H9 (cell line): ENCODE measurements around the gene LIN7A. TPM values are rescaled to one million over a fixed set of nuclear protein-coding genes. Genes with fewer than 3 reads are reported as not detected.

Experiments used
- DNase-seq: peaks from one replicate; pipeline ENCODE4 v3.0.0-alpha.2; 2017
- H2AFZ ChIP-seq: one replicate; pipeline ENCODE4 v1.6.1; 2013; ENCODE audit warnings: mild to moderate bottlenecking, low read length, control low read depth, moderate library complexity
- H2AK5ac ChIP-seq: 2 replicates; pipeline ENCODE4 v1.6.1; 2013; ENCODE audit warnings: low read length, control low read depth, mixed read lengths; ENCODE audit not compliant: insufficient read length
- H2BK120ac ChIP-seq: one replicate; pipeline ENCODE4 v1.6.1; 2013; ENCODE audit warnings: low read depth, mild to moderate bottlenecking, low read length, control low read depth, inconsistent platforms; ENCODE audit not compliant: poor library complexity, severe bottlenecking
- H2BK12ac ChIP-seq: 2 replicates; pipeline ENCODE4 v1.6.1; 2013; ENCODE audit warnings: low read length, control low read depth, mixed read lengths, low read depth; ENCODE audit not compliant: insufficient read length
- H2BK15ac ChIP-seq: 2 replicates; pipeline ENCODE4 v1.6.1; 2013; ENCODE audit warnings: low read depth, low read length, control low read depth
- H2BK20ac ChIP-seq: one replicate; pipeline ENCODE4 v1.6.1; 2013; ENCODE audit warnings: low read depth, mild to moderate bottlenecking, low read length, control low read depth, inconsistent platforms; ENCODE audit not compliant: poor library complexity, severe bottlenecking
- H2BK5ac ChIP-seq: 2 replicates; pipeline ENCODE4 v1.6.1; 2013; ENCODE audit warnings: low read length, control low read depth, mixed read lengths; ENCODE audit not compliant: insufficient read length
- H3K14ac ChIP-seq: 2 replicates; pipeline ENCODE4 v1.6.1; 2013; ENCODE audit warnings: low read length, control low read depth; ENCODE audit not compliant: insufficient read depth
- H3K18ac ChIP-seq: 2 replicates; pipeline ENCODE4 v1.6.1; 2013; ENCODE audit warnings: low read depth, mild to moderate bottlenecking, mixed read lengths, low read length, control low read depth; ENCODE audit not compliant: insufficient read length
- H3K23ac ChIP-seq: 2 replicates; pipeline ENCODE4 v1.6.1; 2013; ENCODE audit warnings: low read length, control low read depth, mixed read lengths, low read depth; ENCODE audit not compliant: insufficient read length
- H3K23me2 ChIP-seq: 2 replicates; pipeline ENCODE4 v1.6.1; 2013; ENCODE audit warnings: low read depth, mild to moderate bottlenecking, mixed read lengths, low read length, control low read depth; ENCODE audit not compliant: insufficient read length, poor library complexity, severe bottlenecking
- H3K27ac ChIP-seq: 2 replicates; pipeline ENCODE4 v1.5.1; 2013; ENCODE audit warnings: low read length, control low read depth, mixed read lengths, low read depth; ENCODE audit not compliant: insufficient read length
- H3K27me3 ChIP-seq: 2 replicates; pipeline ENCODE4 v1.6.1; 2013; ENCODE audit warnings: low read length, control low read depth, inconsistent platforms; ENCODE audit not compliant: insufficient read depth
- H3K4ac ChIP-seq: 2 replicates; pipeline ENCODE4 v1.6.1; 2013; ENCODE audit warnings: low read depth, mild to moderate bottlenecking, control low read depth, inconsistent platforms, low read length, moderate library complexity
- H3K4me1 ChIP-seq: 2 replicates; pipeline ENCODE4 v1.6.1; 2013; ENCODE audit warnings: low read length, control low read depth, inconsistent platforms; ENCODE audit not compliant: insufficient read depth
- H3K4me2 ChIP-seq: 2 replicates; pipeline ENCODE4 v1.6.1; 2013; ENCODE audit warnings: low read length, control low read depth, mixed read lengths; ENCODE audit not compliant: insufficient read length, insufficient read depth
- H3K56ac ChIP-seq: 2 replicates; pipeline ENCODE4 v1.6.1; 2013; ENCODE audit warnings: low read depth, mild to moderate bottlenecking, mixed read lengths, low read length, control low read depth; ENCODE audit not compliant: insufficient read length
- H3K79me1 ChIP-seq: 2 replicates; pipeline ENCODE4 v1.6.1; 2013; ENCODE audit warnings: low read depth, mild to moderate bottlenecking, moderate library complexity, low read length, control low read depth, inconsistent platforms; ENCODE audit not compliant: insufficient read depth, poor library complexity, severe bottlenecking
- H3K79me2 ChIP-seq: 2 replicates; pipeline ENCODE4 v1.6.1; 2013; ENCODE audit warnings: low read length, control low read depth, inconsistent platforms; ENCODE audit not compliant: insufficient read depth
- H3K9ac ChIP-seq: 2 replicates; pipeline ENCODE4 v1.6.1; 2013; ENCODE audit warnings: low read length, control low read depth, mixed read lengths; ENCODE audit not compliant: insufficient read length; ENCODE audit errors: extremely low read depth
- H3K9me3 ChIP-seq: one replicate; pipeline ENCODE4 v1.6.1; 2013; ENCODE audit warnings: low read depth, low read length, inconsistent platforms; ENCODE audit not compliant: control insufficient read depth
- H3T11ph ChIP-seq: one replicate; pipeline ENCODE4 v1.6.1; 2013; ENCODE audit warnings: mild to moderate bottlenecking, low read length, control low read depth, inconsistent platforms
- H4K20me1 ChIP-seq: one replicate; pipeline ENCODE4 v1.6.1; 2013; ENCODE audit not compliant: control insufficient read depth, insufficient read length, insufficient read depth
- H4K5ac ChIP-seq: 2 replicates; pipeline ENCODE4 v1.6.1; 2013; ENCODE audit warnings: low read depth, mild to moderate bottlenecking, mixed read lengths, low read length, control low read depth; ENCODE audit not compliant: insufficient read length
- H4K8ac ChIP-seq: replicated peaks from 2 replicates; pipeline ENCODE4 v1.6.1; 2013; ENCODE audit warnings: low read length, control low read depth, mixed read lengths, low read depth; ENCODE audit not compliant: insufficient read length
- H4K91ac ChIP-seq: 2 replicates; pipeline ENCODE4 v1.6.1; 2013; ENCODE audit warnings: low read depth, mild to moderate bottlenecking, moderate library complexity, mixed read lengths, low read length, control low read depth; ENCODE audit not compliant: insufficient read length
- H3K27ac Mint-ChIP-seq, 3 experiments: 2 replicates in 2 of 3; 3 replicates in 1 of 3; pipeline ENCODE4 v1.8.0; 2020 to 2021; ENCODE audit warnings: mixed read lengths in 3 of 3, mild to moderate bottlenecking in 1 of 3, moderate library complexity in 1 of 3
- H3K27me3 Mint-ChIP-seq: 2 replicates; pipeline ENCODE4 v1.8.0; 2021; ENCODE audit warnings: low read depth, mild to moderate bottlenecking, moderate library complexity, mixed read lengths
- H3K36me3 Mint-ChIP-seq, 3 experiments: 2 replicates in 2 of 3; 3 replicates in 1 of 3; pipeline ENCODE4 v1.8.0; 2020 to 2021; ENCODE audit warnings: low read depth in 3 of 3, mixed read lengths in 3 of 3; ENCODE audit not compliant: insufficient read depth in 1 of 3
- H3K4me1 Mint-ChIP-seq, 2 experiments: 2 replicates each; pipeline ENCODE4 v1.8.0; 2020; ENCODE audit warnings: mixed read lengths in 2 of 2
- H3K4me3 Mint-ChIP-seq, 2 experiments: 2 replicates in 1 of 2; 3 replicates in 1 of 2; pipeline ENCODE4 v1.8.0; 2020 to 2021; ENCODE audit warnings: mild to moderate bottlenecking in 2 of 2, mixed read lengths in 2 of 2, moderate library complexity in 1 of 2
- H3K9me3 Mint-ChIP-seq, 2 experiments: 2 replicates in 1 of 2; 3 replicates in 1 of 2; pipeline ENCODE4 v1.8.0; 2020; ENCODE audit warnings: mild to moderate bottlenecking in 2 of 2, mixed read lengths in 2 of 2, moderate library complexity in 1 of 2
- WGBS: extraction: QIAGEN DNeasy Blood & Tissue Kit; methylation state at CpG from one replicate; pipeline ENCODE4 v1.1.7; 2013; ENCODE audit warnings: missing lambda C conversion rate, low lambda C conversion rate, mixed read lengths; ENCODE audit not compliant: insufficient read length; ENCODE audit errors: extremely low coverage; 5-methylcytosine and 5-hydroxymethylcytosine counted together
- total RNA-seq: library from RNA; stranded (reverse); gene quantifications from 2 replicates; pipeline ENCODE4 v1.2.1, GENCODE V29; 2021
- TF ChIP-seq, protein P1 (sequence below): fragments of 200-600 bp; sonication (generic); conservative IDR thresholded peaks from 3 replicates; pipeline ENCODE4 v1.8.0; 2021; ENCODE audit warnings: antibody characterized with exemption, mild to moderate bottlenecking

Gene LIN7A
- total RNA-seq, 1 experiment from 2014 or later = 18.3 TPM

DNA sequence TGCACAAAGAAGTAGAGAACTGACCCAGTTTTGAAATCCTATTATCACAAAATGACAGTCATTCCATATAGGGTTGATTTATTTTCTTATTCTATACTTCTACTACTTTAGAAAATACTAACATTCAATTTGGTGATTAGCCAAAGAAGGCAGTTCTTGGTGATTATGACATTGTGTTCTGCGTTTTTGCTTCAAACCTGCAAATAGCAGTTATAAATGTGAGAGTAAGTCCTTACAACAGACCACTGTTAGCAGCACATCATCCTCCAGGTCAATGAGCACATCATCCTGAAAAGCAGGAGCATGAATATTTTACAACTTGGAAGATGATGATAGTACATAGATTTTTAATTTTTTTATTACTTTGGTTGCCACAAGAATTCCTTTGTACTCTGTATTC lies 53.1 kb downstream of the LIN7A start:
- TF ChIP-seq, protein P1, sequence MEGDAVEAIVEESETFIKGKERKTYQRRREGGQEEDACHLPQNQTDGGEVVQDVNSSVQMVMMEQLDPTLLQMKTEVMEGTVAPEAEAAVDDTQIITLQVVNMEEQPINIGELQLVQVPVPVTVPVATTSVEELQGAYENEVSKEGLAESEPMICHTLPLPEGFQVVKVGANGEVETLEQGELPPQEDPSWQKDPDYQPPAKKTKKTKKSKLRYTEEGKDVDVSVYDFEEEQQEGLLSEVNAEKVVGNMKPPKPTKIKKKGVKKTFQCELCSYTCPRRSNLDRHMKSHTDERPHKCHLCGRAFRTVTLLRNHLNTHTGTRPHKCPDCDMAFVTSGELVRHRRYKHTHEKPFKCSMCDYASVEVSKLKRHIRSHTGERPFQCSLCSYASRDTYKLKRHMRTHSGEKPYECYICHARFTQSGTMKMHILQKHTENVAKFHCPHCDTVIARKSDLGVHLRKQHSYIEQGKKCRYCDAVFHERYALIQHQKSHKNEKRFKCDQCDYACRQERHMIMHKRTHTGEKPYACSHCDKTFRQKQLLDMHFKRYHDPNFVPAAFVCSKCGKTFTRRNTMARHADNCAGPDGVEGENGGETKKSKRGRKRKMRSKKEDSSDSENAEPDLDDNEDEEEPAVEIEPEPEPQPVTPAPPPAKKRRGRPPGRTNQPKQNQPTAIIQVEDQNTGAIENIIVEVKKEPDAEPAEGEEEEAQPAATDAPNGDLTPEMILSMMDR = no peak
- Histone ChIP-seq H3K79me2 (no peaks in the 10 kb centered on the region), H3T11ph (no peak overlapping the region), H3K9me3 (no peaks in the 10 kb centered on the region), H2BK15ac (no peak overlapping the region), H3K27me3 (no peaks in the 10 kb centered on the region), H3K4me2 (no peak overlapping the region), H3K4ac (no peak overlapping the region), H3K56ac (no peak overlapping the region), H3K9ac (no peak overlapping the region), H3K27ac (no peak overlapping the region), H4K20me1 (no peaks in the 10 kb centered on the region), H3K18ac (no peak overlapping the region), H2BK5ac (no peak overlapping the region), H3K4me1 (no peaks in the 10 kb centered on the region; the same call in 1 of the 2 replicates), H4K5ac (no peak overlapping the region), H2BK120ac (no peak overlapping the region), H2AK5ac (no peak overlapping the region), H4K91ac (no peak overlapping the region), H4K8ac (no peak overlapping the region), H2AFZ (no peak overlapping the region), H3K79me1 (no peaks in the 10 kb centered on the region), H2BK12ac (no peak overlapping the region), H3K23me2 (no peaks in the 10 kb centered on the region), H3K14ac (no peak overlapping the region), H2BK20ac (no peak overlapping the region), H3K23ac (no peak overlapping the region)
- Mint-ChIP-seq H3K4me3 (no peak overlapping the region), H3K9me3 (no peaks in the 10 kb centered on the region), H3K36me3 (peaks cover 0 to 8% (median 0%) of the 10 kb centered on the region in 3 experiments; a peak in 3 of 7 replicates), H3K27ac (no peak overlapping the region), H3K27me3 (no peaks in the 10 kb centered on the region), H3K4me1 (peaks cover 0 to 3% of the 10 kb centered on the region in 2 experiments; a peak in 1 of 4 replicates)
- DNase-seq = no peak
- WGBS = no CpG with 5 or more reads among the region's 1 CpG
